Trophoblast cell (in vitro differentiated cells and primary cell): ENCODE results near the gene SCN1B.

Experiments used
- DNase-seq, 2 donors: peaks; one replicate each; pipeline ENCODE4 v3.0.0-alpha.2; 2016
- H2AFZ ChIP-seq: 2 replicates; pipeline ENCODE4 v1.6.1; 2013; ENCODE audit warnings: low read length, moderate library complexity, mild to moderate bottlenecking; ENCODE audit not compliant: insufficient read depth, poor library complexity
- H2AK5ac ChIP-seq: 2 replicates; pipeline ENCODE4 v1.6.1; 2013; ENCODE audit warnings: mild to moderate bottlenecking, low read length
- H2BK120ac ChIP-seq: 2 replicates; pipeline ENCODE4 v1.6.1; 2013; ENCODE audit warnings: low read length, mild to moderate bottlenecking, moderate library complexity; ENCODE audit not compliant: insufficient read depth, poor library complexity
- H2BK12ac ChIP-seq: 2 replicates; pipeline ENCODE4 v1.6.1; 2013; ENCODE audit warnings: mild to moderate bottlenecking, low read length, moderate library complexity
- H2BK5ac ChIP-seq: 2 replicates; pipeline ENCODE4 v1.6.1; 2013; ENCODE audit warnings: low read length, low read depth, moderate library complexity, mild to moderate bottlenecking; ENCODE audit not compliant: poor library complexity
- H3K14ac ChIP-seq: 2 replicates; pipeline ENCODE4 v1.6.1; 2013; ENCODE audit warnings: mild to moderate bottlenecking, low read length
- H3K18ac ChIP-seq: 2 replicates; pipeline ENCODE4 v1.6.1; 2013; ENCODE audit warnings: mild to moderate bottlenecking, low read length
- H3K23ac ChIP-seq: 2 replicates; pipeline ENCODE4 v1.6.1; 2013; ENCODE audit warnings: low read length
- H3K27ac ChIP-seq: 2 replicates; pipeline ENCODE4 v1.5.1; 2013; ENCODE audit warnings: low read depth, mild to moderate bottlenecking, inconsistent platforms, low read length, moderate library complexity
- H3K27me3 ChIP-seq: 2 replicates; pipeline ENCODE4 v1.6.1; 2013; ENCODE audit warnings: inconsistent platforms, mild to moderate bottlenecking, low read length, moderate library complexity; ENCODE audit not compliant: insufficient read depth
- H3K36me3 ChIP-seq, 2 experiments: 1 replicate in 1 of 2; 2 replicates in 1 of 2; pipeline ENCODE4 v1.6.1; 2013; ENCODE audit warnings: low read length in 2 of 2, mild to moderate bottlenecking in 2 of 2, moderate library complexity in 1 of 2; ENCODE audit not compliant: insufficient read depth in 2 of 2, control insufficient read depth in 1 of 2
- H3K4ac ChIP-seq: 2 replicates; pipeline ENCODE4 v1.6.1; 2013; ENCODE audit warnings: low read depth, mild to moderate bottlenecking, low read length, moderate library complexity
- H3K4me1 ChIP-seq, 2 experiments: 1 replicate in 1 of 2; 2 replicates in 1 of 2; pipeline ENCODE4 v1.6.1; 2013; ENCODE audit warnings: low read length in 2 of 2, mild to moderate bottlenecking in 2 of 2, moderate library complexity in 1 of 2; ENCODE audit not compliant: insufficient read depth in 2 of 2, control insufficient read depth in 1 of 2
- H3K4me2 ChIP-seq: 2 replicates; pipeline ENCODE4 v1.6.1; 2013; ENCODE audit warnings: inconsistent platforms, mild to moderate bottlenecking, low read length, moderate library complexity
- H3K4me3 ChIP-seq: 2 replicates; pipeline ENCODE4 v1.5.1; 2013; ENCODE audit warnings: mild to moderate bottlenecking, low read depth, low read length, inconsistent platforms
- H3K79me1 ChIP-seq: one replicate; pipeline ENCODE4 v1.6.1; 2013; ENCODE audit warnings: low read length
- H3K79me2 ChIP-seq: 2 replicates; pipeline ENCODE4 v1.6.1; 2013; ENCODE audit warnings: low read length, mild to moderate bottlenecking; ENCODE audit not compliant: control insufficient read depth, insufficient read depth, poor library complexity
- H3K9ac ChIP-seq: 2 replicates; pipeline ENCODE4 v1.6.1; 2013; ENCODE audit warnings: mild to moderate bottlenecking, low read length
- H3K9me3 ChIP-seq: 2 replicates; pipeline ENCODE4 v1.6.1; 2013; ENCODE audit warnings: low read depth, mild to moderate bottlenecking, control low read depth, inconsistent platforms, low read length; ENCODE audit not compliant: insufficient read depth
- H4K12ac ChIP-seq: 2 replicates; pipeline ENCODE4 v1.6.1; 2013; ENCODE audit warnings: low read depth, mild to moderate bottlenecking, low read length, moderate library complexity
- H4K8ac ChIP-seq: 2 replicates; pipeline ENCODE4 v1.6.1; 2013; ENCODE audit warnings: low read depth, mild to moderate bottlenecking, low read length, moderate library complexity
- H4K91ac ChIP-seq: one replicate; pipeline ENCODE4 v1.6.1; 2013; ENCODE audit warnings: low read depth, mild to moderate bottlenecking, low read length, moderate library complexity
- WGBS: extraction: QIAGEN DNeasy Blood & Tissue Kit; methylation state at CpG from one replicate; pipeline ENCODE4 v1.1.7; 2013; ENCODE audit warnings: missing lambda C conversion rate; ENCODE audit not compliant: insufficient read length, insufficient coverage; ENCODE audit errors: extremely low coverage; 5-methylcytosine and 5-hydroxymethylcytosine counted together

SCN1B gene

DNA sequence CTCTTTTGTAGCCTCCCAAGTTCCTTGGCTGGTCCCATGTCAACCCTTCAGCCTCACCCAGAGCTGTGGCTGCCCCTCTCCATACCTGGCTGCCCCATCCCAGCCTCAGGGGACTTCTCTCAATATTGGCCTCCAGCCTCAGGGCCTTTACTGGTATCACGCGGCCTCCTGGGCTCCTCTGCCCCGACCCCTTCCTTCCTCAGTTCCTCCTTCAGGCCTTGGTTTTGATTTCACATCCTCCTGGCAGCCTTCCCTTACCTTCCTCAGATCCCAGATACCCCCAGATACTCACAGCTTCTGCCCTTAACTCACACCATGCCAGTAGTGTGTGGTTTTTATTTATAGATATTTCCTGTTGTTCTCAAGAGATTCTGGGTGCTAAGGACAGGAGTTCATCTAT, 12.8 kb upstream of the SCN1B start:
- H3K36me3 ChIP-seq, result peaks cover 74 to 75% of the 10 kb centered on the region in 2 experiments
- H3K27me3 ChIP-seq, result no peaks in the 10 kb centered on the region
- no CpG with 5 or more reads among the region's 3 CpGs for WGBS
- no peak overlapping the region for H3K9ac ChIP-seq
- no peak overlapping the region for H3K27ac ChIP-seq
- H3K79me2 ChIP-seq, result no peaks in the 10 kb centered on the region
- H3K4me3 ChIP-seq, result no peak overlapping the region
- H3K79me1 ChIP-seq, result no peaks in the 10 kb centered on the region
- H2AFZ ChIP-seq, result no peak overlapping the region
- no peak overlapping the region for H3K18ac ChIP-seq
- H3K4ac ChIP-seq, result no peak overlapping the region
- no peak for DNase-seq
- H2BK5ac ChIP-seq, result no peak overlapping the region
- H2AK5ac ChIP-seq, result no peak overlapping the region
- H4K91ac ChIP-seq, result no peak overlapping the region
- no peak overlapping the region for H4K8ac ChIP-seq
- H3K4me1 ChIP-seq, result no peaks in the 10 kb centered on the region
- H3K9me3 ChIP-seq, result peaks cover 2% of the 10 kb centered on the region
- no peak overlapping the region for H3K4me2 ChIP-seq
- H3K23ac ChIP-seq, result no peak overlapping the region
- no peak overlapping the region for H3K14ac ChIP-seq
- H2BK12ac ChIP-seq, result no peak overlapping the region
- H2BK120ac ChIP-seq, result no peak overlapping the region
- no peak overlapping the region for H4K12ac ChIP-seq

DNA sequence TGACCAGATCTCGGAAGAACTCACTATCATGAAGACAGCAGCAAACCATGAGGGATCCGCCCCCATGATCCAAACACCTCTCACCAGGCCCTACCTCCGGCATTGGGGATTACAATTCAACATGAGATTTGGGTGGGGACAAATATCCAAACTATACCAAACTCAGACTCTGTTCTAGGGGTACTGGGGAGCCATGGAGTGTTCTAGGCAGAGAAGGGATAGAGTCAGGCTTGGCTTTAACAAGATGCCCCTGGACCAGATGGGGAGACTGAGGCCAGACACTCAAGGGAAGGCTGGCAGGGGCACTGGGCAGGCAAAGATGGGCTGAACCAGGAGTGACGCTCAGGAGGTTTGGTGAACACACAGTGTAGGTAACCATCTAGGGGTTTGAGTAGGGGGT, 11.9 kb upstream of the SCN1B start:
- Histone ChIP-seq H3K27ac (no peak overlapping the region), H4K12ac (no peak overlapping the region), H3K36me3 (peaks cover 79 to 80% of the 10 kb centered on the region in 2 experiments), H3K9ac (no peak overlapping the region), H3K79me1 (no peaks in the 10 kb centered on the region), H3K4me1 (no peaks in the 10 kb centered on the region), H2AFZ (no peak overlapping the region), H3K27me3 (no peaks in the 10 kb centered on the region), H2BK5ac (no peak overlapping the region), H3K79me2 (no peaks in the 10 kb centered on the region), H3K4ac (no peak overlapping the region), H2BK12ac (no peak overlapping the region), H2BK120ac (no peak overlapping the region), H3K23ac (no peak overlapping the region), H3K4me2 (no peak overlapping the region), H3K18ac (no peak overlapping the region), H4K8ac (no peak overlapping the region), H2AK5ac (no peak overlapping the region), H3K9me3 (peaks cover 2% of the 10 kb centered on the region), H3K4me3 (no peak overlapping the region), H4K91ac (no peak overlapping the region), H3K14ac (no peak overlapping the region)
- no peak for DNase-seq
- no CpG with 5 or more reads among the region's 4 CpGs for WGBS

DNA sequence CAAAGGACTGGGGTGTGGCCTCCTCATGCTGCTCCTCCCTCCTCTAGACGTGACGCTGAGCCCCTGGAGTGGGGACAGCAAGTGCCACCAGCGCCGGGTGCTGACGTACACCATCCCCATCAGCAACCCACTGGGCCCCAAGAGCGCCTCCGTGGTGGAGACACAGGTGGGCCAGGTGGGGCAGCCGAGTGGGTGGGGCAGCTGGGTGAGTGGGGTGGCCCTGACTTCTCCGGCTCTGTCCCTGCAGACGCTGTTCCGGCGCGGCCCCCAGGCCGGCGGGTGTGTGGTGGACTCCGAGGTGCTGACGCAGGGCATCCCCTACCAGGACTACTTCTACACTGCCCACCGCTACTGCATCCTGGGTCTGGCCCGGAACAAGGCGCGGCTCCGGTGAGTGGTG, 11.1 kb upstream of the SCN1B start:
- WGBS, result no CpG with 5 or more reads among the region's 22 CpGs

DNA sequence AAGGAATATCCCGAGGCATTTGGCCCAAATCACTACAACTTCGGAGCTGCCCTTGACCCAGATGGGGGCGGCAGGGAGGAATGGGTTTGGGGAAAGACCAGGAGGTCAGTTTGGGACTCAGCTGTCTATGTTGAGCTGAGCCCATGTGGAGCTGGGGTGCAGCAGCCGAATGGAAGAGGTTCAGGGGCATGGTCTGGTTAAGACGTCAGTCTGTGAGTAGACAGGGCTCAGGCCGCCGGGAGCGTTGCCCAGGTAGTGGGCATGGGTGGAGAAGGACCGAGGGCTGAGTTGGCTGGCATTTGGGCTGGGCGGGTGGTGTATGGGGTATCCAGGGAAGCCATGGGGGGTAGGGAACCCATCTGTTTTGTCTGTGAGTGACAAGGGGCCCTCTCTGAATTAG, 9.3 kb upstream of the SCN1B start:
- Histone ChIP-seq H3K4me1 (no peaks in the 10 kb centered on the region), H4K91ac (no peak overlapping the region), H4K12ac (no peak overlapping the region), H3K9me3 (no peaks in the 10 kb centered on the region), H2AK5ac (no peak overlapping the region), H3K36me3 (peaks cover 80 to 83% of the 10 kb centered on the region in 2 experiments), H3K79me2 (no peaks in the 10 kb centered on the region), H3K79me1 (no peaks in the 10 kb centered on the region), H3K27me3 (no peaks in the 10 kb centered on the region), H3K9ac (no peak overlapping the region), H3K4me2 (no peak overlapping the region), H3K18ac (no peak overlapping the region), H3K27ac (no peak overlapping the region), H4K8ac (no peak overlapping the region), H2BK5ac (no peak overlapping the region), H3K4ac (no peak overlapping the region), H2BK120ac (no peak overlapping the region), H3K4me3 (no peak overlapping the region), H3K23ac (no peak overlapping the region), H2AFZ (no peak overlapping the region), H3K14ac (no peak overlapping the region), H2BK12ac (no peak overlapping the region)
- DNase-seq, result no peak
- WGBS, result no CpG with 5 or more reads among the region's 10 CpGs

More for the DNA sequence above, 11.1 kb upstream of the SCN1B start:
- Histone ChIP-seq H4K91ac (no peak overlapping the region), H3K79me1 (no peaks in the 10 kb centered on the region), H3K79me2 (no peaks in the 10 kb centered on the region), H3K27me3 (no peaks in the 10 kb centered on the region), H3K9me3 (peaks cover 2% of the 10 kb centered on the region), H2BK12ac (no peak overlapping the region), H2AK5ac (no peak overlapping the region), H3K36me3 (peaks cover 79 to 80% of the 10 kb centered on the region in 2 experiments), H3K27ac (no peak overlapping the region), H3K9ac (no peak overlapping the region), H3K14ac (no peak overlapping the region), H2BK120ac (no peak overlapping the region), H3K4ac (no peak overlapping the region), H3K4me2 (no peak overlapping the region), H2AFZ (no peak overlapping the region), H3K4me3 (no peak overlapping the region), H3K18ac (no peak overlapping the region), H3K23ac (no peak overlapping the region), H4K12ac (no peak overlapping the region), H4K8ac (no peak overlapping the region), H2BK5ac (no peak overlapping the region), H3K4me1 (no peaks in the 10 kb centered on the region)
- DNase-seq, result no peak
